ENCODE data around the gene ZFYVE21.

Gene ZFYVE21

DNA sequence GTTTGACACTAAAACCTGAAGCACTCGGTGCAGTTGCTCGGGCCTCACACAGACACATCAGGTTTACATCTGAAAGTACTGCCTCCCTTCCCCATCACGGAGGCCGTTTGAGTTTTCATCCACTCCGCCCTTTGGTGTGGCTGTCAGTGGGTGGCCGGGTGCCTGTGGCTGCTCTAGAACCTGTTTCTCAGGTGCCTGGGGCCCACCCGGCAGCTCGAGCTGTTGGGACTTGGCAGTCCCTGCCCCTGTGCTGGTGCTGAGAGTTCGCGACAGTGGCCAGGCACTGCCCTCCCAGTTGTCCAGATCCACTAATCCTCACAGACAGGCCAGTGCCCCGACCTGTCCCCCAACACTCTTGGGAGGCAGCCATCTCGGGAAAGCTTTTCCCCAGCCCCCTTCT is 22.7 kb upstream of the ZFYVE21 start:
- DNase-seq: no peak

DNA sequence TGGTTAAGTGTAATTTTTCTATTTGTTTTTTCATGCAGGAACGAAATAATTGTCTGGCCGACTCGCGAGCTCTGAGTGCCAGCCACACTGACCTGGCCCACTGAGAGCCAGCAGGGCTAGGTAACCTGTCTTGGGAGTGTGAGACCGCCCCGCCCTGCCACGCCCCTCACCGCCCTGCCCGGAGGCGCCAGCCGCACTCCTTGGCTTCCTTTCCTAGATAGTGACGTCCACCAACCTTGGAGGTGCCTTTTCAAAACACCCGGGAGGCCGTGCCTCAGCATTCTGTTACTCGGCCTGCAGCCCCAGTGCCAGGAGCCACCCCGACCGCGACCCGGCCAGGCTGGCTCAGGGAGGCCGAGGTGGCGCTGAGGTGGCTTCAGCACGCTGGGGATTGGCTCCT is 22.1 kb upstream of the ZFYVE21 start:
- no peak for DNase-seq

DNA sequence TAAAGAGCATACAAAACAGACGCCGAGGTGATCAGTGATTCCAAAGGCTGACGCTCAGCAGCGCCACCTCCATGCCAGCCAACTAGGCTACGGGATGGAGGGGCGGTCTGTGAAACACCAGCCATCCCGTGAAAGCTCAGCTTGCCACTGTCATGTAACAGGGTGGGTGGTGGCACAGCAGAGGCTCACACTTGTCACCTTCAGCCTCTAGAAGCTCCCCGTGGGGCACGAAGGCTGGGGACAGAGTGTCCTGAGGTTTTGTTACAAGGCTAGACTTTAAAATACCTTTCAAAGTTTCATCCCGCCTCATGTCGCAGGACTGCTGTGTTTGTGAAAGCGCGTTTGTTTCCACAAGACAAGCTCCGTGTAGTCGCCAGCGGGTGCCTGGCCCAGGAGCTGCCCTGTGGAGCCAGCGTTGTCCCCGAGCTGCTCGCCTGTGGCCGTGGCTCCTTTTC is 21.0 kb upstream of the ZFYVE21 start:
- DNase-seq: no peak

DNA sequence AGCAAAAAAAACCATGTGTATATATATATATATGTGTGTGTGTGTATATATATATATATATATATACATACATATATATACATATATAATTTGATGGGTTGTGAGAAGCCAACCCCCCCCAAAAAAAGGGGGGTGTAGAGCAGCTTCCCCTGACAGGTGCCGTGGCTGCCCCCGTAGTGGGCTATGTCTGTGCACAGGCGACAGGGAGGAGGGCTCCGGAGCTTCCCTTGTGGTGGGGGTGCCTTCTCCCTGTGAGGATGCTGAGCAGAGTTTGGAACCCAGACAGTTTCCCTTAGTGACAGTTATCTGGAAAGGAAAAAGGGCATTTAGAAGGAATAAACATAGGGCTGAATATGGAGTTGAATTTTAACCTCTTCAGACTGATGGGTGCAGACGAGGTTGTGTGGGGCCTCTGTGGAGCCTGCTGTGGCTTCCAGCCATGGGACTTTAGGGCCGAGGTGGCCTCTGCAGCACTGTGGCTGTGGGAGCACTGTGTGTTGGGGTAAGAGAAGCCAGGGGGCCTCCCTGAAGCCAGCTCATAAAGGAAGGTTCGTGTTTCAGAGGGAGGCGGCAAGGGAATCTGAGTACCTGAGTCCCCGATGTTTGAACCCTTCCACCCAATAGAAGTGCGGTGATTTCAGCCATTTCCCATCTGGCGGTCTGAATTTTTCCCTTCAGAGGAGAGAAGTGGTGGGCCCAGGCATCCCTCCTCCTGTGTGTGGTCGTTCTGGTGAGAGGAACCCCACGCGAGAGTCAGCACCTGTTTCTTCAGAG is 20.1 kb upstream of the ZFYVE21 start:
- no peak for DNase-seq

DNA sequence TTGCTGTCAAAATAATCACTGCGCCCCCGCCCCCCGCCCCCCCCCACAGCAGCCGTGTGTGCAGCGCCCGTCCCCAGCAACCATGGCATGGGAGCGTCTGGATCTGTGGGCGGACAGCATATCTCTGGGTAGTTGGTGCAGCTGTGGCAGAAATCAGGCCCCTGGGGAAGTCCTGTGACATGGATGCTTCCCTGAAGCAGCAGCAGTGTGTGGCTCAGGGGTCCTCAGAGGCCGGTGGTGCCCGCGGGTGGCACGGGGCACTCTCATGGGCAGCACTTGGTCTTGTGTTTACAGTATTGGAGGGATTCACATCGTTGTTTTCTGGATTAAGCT is 19.6 kb upstream of the ZFYVE21 start:
- no peak for DNase-seq

DNA sequence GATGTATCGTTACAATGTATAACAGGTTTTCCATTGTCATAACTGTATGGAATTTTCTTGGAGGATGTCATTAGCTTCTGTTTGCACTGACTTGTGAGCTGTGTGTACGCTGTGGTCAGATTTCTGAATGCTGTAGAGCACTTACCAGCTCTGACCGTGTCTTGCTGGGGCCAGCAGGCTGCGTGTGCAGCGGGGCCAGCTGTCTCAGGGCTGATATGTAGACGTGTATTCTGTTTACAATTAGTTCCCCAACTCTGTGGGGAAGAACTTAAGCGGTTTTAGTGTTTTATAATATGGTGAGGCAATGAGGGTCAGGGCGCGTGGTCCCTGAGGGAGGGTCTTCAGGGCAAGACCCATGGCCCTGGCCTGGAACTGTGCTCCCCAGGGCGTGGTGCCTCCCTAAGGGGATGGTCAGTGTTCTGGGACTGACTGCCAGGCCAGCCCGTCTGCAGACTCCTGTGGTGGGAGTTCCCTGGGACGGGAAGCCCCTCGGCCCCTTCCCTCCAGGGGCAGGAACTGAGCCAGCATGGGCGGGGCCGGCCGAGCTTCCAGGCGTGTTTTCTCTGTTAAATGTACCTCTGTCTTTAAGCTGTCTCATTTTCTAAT is 19.0 kb upstream of the ZFYVE21 start:
- DNase-seq: no peak

DNA sequence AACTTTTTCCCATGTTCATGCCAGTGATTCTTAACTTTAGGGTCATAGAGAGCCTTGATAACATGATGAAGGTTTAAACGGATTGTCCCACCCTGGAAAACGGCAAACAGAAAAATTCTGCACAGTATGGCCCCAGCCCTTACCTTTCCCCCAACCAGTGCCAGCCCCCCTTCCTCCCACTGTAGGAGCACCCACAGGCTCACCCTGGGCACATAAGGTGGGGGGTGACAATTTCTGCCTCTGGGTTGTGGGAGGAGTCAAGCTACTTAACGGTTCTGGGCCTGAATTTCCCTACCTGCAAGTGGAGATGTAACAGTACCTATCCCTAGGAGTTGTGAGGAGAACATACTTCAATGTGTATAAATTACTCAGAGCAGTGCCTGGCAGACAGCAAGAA is 18.4 kb upstream of the ZFYVE21 start:
- DNase-seq: no peak

DNA sequence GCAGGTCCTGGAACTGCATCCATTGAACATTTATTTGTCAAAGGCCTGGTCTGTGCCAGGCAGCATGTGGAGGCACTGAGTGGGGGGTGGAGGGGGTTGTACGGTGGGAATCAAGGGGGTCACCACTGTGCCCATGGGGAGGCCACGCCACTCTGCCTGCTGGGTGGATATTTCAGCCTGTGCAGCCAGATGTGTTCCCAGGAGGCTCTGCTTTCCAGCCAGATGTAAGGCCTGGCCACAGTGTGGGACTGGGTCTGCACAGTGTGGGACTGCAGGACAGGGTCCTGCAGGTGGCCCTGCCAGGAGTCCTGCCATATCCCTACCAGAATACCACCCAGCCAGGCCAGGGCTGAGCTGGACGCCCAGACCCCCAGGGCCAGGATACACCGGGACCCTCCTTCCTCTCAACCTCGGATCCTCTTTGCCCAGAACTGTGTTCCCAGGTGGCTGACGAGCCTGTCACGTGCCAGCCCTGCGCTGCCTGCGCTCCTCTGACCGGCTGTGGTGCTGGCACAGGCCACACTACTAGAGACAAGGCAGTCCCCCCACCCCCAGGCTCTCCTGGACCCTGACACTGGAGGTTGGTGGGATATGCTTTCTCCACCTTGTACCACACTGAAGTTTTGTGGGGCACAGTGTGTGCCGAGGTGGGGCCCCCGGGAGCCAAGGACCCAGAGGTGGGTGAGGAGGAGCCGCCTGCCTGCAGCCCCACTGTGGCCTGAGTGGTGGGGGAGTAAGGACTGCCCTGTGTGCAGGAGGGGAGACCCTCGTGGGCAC is 17.8 kb upstream of the ZFYVE21 start:
- no peak for DNase-seq

DNA sequence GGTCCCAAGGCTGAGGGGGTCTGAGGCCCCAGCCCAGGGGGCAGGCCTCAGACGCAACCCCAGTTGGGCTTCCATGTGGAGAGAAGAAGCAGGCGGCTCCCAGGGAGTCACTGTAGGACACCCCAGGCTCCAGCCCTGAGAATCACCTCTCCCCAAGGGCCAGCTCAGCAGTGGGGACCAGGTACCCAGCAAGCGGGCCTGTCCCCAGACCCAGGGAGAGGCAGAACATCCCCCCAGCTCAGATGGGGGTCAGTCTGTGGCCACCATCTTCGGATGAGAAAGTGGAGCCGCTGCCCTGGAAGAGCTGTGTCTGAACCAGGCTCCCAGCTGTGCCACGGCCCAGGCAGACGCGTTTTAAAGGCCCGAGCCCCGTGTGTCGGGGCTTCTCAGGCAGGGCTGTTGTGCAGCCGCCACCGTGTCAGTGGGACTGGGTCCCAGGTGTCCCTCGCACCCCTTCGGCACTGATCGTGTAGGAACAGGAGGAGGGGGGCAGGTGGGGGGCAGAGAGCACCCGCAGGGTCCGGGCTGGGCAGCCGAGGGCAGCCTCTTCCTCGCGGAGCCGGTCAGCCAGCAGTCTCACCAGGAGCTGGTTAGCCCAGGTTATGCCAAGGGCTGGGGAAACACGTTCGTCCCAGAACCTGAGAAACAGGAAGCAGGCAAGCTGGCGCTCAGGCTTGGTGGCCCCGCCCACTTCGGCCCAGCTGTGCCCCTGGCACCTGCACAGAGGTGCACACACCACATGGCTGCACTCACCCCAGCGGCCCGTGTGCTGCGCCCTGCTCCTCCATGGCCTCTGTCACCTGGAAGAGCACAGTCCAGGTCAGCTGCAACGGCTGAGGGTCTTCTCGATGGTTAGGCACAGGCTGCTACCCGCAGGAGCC is 17.0 kb upstream of the ZFYVE21 start:
- no peak for DNase-seq

DNA sequence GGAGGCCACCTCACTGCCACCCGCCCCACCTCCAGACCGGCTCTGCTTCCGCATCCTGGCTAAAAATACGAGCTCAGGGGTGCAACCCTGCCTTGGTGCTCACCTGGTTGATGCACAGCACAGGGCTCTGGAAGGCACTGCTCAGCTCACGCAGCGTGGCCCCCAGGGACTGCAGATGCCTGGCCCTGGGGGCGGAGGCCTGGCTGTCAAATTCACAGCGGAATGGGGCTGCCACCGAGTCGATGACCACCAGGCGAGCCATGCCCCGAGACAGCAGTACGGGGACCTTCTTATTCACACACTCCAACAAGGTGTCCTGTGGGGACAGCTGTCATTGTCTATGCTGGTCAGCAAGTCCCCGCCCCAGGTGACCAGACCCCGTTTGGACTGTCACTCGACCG is 16.3 kb upstream of the ZFYVE21 start:
- no peak for DNase-seq

DNA sequence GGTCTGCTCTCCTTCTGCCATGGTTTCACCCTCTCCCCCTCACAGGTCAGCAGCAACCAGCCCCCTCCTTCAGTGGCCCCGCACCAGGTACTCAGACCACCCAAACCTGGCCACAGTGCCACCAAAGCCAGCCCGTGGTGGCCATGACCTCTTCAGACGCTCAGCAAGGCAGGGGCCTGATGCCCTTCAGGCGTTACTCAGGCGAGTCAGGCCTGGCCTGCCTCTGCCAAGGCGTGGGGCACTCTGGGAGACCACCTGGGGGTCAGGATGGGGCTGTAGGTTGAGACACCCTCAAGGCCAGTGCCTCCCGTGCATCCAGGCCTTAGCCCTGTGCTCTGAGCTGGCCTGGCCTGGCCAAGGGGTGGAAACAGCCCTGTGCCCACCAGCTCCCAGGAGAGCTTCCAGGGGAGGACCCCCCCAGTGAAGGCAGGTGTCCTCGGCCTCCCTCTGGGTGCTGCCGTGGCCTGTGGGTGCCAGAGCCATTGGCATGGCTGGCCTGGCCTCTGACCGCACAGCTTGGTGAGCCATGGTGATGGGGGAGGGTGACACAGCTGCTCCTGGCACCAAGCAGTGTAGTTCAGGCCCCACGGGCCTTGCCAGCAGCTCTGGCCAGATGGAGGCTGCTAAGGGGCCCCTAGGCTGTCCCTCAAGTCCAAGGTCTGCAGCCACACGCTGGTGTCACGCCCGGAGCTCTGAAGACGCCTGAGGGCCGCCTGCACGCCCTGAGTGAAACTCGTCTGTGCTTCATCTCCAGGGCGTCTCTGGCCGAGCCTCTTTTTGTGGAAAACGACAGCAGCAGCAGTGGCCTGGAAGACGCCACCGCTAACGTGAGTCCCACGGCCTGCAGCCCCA is 15.5 kb upstream of the ZFYVE21 start:
- DNase-seq: no peak

DNA sequence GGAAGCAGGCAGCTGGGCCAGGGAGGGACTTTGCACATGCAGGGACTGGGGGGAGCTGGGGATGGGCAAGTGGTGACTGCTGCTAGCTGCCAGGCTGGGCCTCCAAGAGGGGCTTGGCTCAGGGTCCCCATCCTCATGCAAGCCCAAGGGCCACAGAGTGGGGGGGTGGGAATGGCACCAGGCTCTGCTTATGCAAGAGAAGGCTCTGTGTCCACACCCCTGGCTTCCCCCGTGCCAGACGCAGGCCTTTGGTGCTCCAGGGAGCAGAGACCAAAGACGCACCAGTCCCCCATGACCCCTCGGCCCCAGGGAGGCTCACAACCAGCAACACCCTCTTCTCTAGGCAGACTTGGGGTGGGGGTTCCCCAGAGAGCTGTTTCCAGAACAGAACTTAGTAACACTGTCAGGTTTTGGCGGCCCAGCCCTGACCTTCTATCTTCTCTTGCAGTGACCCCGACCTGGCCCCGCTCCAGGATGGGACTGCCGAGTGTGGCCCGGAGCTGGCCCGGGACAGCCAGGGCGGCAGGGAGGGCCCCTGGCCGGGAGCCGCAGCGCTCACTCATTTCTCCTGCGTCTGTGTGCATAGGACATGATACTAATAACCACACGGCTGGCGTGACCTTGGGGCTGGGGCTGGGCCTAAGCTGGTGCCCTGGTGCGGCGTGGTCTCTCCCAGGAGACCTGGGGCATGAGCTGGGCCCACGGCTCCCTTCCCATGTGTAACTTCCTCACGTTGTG is 14.7 kb upstream of the ZFYVE21 start:
- DNase-seq: no peak

DNA sequence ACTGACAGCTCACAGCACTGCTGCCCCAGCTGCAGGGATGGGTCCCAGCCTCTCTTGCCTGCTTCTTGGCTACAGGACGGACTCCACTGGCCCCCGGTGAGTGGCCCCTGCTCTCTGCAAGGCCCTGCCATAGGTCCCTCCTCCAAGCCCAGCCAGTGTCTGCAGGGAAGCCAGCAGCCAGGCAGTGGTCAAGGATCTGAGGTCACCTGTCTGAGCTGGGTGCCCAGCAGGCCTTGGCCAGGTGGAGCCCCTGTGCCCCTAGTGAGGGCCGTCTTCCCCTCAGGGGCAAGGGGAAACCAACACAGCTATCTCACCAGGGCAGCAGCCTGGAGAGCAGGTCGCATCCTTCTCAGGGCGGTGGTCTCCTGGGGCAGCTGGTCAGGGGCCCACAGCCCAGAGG is 13.5 kb upstream of the ZFYVE21 start:
- DNase-seq: no peak

DNA sequence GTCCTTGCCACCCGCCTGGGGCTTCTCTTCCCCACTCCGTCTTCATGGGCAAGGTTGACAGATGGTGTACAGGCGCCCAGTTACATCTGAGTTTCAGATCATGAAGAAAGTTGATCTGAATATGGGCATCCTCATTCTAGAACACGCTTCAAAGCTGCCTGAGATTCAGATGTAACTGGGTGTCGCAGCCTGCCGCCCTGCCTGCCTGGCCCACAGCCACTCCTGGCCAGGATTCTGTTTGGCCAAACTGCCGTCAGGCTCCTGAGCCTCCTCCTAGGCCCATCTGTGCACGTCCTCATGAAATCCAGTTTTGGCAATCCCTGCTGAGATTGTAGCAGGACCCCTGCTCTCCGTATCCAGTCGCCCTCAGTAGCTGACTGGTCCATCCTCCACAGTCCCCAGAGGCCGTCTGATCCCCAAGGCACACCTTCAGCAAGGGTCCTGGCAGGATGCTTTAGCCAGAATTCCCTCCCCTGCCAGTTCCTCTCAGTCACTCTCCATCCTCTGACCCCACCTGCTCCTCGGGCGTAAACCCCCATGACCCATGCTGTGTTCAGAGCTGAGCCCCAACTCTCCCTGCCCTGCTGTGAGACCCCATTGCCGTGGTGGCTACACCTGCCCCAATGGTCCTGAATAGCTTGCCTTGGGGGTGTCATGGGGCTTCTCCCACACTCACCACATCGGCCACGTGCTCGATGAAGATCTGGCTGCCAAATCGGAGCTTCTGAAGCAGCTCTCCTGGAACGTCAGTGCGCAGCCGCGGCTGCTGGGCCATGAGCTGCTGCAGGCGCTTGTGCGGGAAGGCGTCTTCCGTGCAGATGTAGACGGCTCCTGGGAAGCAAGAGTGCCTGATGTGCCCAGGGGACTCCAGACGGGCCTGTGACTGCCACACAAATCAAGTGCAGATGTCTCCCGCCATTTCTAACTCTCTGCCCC is 12.8 kb upstream of the ZFYVE21 start:
- no peak for DNase-seq

DNA sequence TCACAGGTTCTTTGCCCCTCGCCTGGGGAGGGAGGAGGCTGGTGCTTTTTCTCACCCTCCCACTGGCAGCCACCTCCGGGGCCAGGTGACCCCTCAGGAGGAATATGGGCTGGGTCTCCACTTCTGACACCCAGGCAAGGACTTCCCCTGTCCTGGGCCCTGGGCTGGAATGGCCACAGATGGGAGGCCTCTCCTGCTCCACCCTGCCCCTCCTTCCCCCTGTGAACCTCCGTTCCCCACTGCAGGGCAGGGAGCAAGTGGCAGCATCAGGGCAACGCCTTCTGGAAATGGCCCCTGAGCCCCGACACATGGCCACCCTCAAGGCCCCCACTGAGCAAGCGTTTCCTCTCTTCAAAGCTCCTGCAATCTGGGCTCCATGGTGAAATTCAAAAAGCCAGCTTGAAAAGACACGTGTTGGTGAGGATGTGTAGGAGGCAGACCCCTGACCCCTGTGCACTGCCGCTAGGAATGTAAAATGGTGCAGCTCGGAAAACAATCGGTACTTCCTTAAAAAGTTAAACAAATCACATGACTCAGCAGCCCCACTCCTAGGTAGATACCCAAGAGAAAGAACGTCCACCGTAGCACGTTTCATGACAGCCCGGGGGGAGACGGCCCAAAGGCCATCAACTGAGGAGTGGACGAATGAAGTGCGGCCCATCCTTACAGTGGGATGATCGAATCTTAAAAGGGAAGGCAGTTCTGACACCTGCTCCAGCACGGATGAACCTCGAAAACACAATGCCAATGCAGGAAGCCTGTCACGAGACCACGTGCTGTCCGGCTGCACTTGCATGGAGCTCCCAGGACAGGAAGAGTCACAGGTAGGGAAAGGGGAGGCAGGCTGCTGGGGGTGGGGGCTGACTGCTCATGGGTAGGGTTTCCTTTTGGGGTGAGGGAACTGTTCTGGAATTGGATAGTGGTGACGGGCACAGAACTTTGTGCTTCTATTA is 11.9 kb upstream of the ZFYVE21 start:
- DNase-seq: no peak

DNA sequence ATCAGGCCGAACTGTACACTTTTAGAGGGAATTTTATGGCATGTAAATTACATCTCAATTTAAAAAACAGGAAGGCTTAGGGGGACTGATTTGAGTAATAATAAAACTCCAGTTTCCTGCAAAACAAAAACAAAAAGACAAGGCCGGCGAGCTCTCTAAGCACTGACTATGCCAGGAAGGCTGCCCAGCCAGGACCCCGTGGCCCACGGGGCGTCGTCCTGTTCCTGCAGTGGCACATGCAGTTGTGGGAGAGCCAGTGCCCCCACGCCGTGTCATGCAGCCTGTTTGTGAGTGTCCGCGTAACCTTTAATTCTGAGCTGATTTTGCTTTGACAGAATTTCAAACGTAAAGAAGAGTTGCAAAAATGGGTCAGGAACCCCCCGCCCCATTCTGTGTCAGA is 10.9 kb upstream of the ZFYVE21 start:
- DNase-seq: no peak

DNA sequence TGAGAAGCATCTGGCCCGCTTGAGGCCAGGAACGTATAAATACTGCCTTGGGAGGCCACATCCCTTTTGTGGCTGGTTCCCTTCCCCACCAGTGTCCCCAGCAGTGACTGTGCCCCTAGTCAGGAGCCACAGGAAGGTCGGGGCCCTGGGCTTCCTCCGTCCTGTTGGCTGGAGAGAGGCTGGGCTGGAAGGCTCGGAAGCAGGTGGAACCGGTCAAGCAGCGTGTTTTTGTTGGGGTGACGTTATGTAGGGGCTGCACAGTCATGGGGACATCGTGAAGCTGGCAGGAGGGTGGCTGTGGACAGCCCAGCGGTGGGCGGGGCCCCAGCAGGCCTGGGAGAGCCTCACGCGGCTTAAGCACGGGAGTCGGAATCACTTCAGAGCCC is 10.5 kb upstream of the ZFYVE21 start:
- DNase-seq: no peak

DNA sequence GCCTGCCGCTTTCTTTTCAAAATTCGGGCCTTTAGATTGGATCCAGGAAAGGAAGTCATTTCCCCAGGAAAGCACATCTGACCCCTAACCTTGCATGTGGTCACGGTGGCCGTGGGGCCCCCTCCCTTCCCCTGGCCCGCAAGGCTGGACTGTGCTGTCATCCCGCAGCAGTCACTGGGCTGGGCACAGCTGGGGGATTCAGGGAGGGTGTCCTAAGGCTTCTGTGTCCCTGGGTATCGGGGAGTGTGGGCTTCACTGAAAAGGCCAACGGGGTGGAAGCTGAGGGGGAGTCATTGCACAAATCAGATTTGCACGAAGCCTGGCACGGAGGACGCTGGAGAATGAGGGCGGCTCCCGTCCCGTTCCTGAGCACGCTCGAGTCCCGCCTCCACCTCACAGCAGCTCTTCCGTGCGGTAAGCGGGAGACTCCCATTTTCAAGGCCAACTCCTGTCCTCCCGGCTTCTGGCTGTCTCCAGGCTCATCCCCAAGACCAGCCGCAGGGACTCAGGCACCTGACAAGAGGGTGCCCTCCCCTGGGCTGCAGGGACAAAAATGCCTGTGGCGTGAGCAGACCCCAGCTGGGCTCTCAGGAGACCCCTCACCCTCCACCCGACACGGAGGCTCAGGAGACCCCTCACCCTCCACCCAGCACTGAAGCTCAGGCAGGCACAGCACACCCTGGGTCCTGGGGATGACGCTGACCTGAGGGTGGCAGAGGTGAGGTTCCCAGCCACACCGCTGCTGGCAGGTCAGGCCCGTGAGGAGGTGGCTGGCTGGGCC is 9.9 kb upstream of the ZFYVE21 start:
- DNase-seq: no peak
